Measurements from ENCODE around the gene OPCML. TPM values are rescaled to one million over a fixed set of nuclear protein-coding genes. Genes with fewer than 3 reads are reported as not detected.

Gene OPCML
- total RNA-seq, 1 experiment from 2014 or later = 0.94 TPM

GRCh38 chr11:132719684-132720083, 812.6 kb downstream of the OPCML start:
- Histone ChIP-seq H2BK5ac (ENCODE audit: insufficient read length, low read length) (no peak overlapping the region), H3K79me2 (ENCODE audit: insufficient read depth, low read length) (no peaks in the 10 kb centered on the region), H3K9me3 (ENCODE audit: control insufficient read depth, low read depth, low read length) (no peaks in the 10 kb centered on the region), H2BK20ac (ENCODE audit: low read depth, low read length, poor library complexity, severe bottlenecking) (no peak overlapping the region), H3K27me3 (ENCODE audit: insufficient read depth, low read length) (no peaks in the 10 kb centered on the region; the same call in 1 of the 2 replicates), H4K20me1 (ENCODE audit: control insufficient read depth, insufficient read depth, insufficient read length) (no peaks in the 10 kb centered on the region), H3K14ac (ENCODE audit: insufficient read depth, low read length) (no peak overlapping the region), H3K4me2 (ENCODE audit: insufficient read depth, insufficient read length, low read length) (no peak overlapping the region), H2BK120ac (ENCODE audit: low read depth, low read length, poor library complexity, severe bottlenecking) (no peak overlapping the region), H3K27ac (ENCODE audit: insufficient read length, low read depth, low read length) (no peak overlapping the region), H2BK15ac (ENCODE audit: low read depth, low read length) (no peak overlapping the region), H2AK5ac (ENCODE audit: insufficient read length, low read length) (no peak overlapping the region), H2AFZ (ENCODE audit: low read length) (no peak overlapping the region), H4K8ac (replicated peaks; ENCODE audit: insufficient read length, low read depth, low read length) (no peak overlapping the region), H4K91ac (ENCODE audit: insufficient read length, low read depth, low read length) (no peak overlapping the region), H3K4ac (ENCODE audit: low read depth, low read length) (no peak overlapping the region), H3K79me1 (ENCODE audit: insufficient read depth, low read depth, low read length, poor library complexity, severe bottlenecking) (no peaks in the 10 kb centered on the region), H3K56ac (ENCODE audit: insufficient read length, low read depth, low read length) (no peak overlapping the region), H3K23ac (ENCODE audit: insufficient read length, low read depth, low read length) (no peak overlapping the region), H3K4me1 (ENCODE audit: insufficient read depth, low read length) (no peaks in the 10 kb centered on the region; the same call in 1 of the 2 replicates), H4K5ac (ENCODE audit: insufficient read length, low read depth, low read length) (no peak overlapping the region), H2BK12ac (ENCODE audit: insufficient read length, low read depth, low read length) (no peak overlapping the region), H3T11ph (ENCODE audit: low read length) (no peak overlapping the region), H3K9ac (ENCODE audit: extremely low read depth, insufficient read length, low read length) (no peak overlapping the region), H3K18ac (ENCODE audit: insufficient read length, low read depth, low read length) (no peak overlapping the region), H3K23me2 (ENCODE audit: insufficient read length, low read depth, low read length, poor library complexity, severe bottlenecking) (no peaks in the 10 kb centered on the region)
- Mint-ChIP-seq H3K4me3 (no peak overlapping the region), H3K36me3 (ENCODE audit: insufficient read depth in 1 of 3, low read depth in 3 of 3) (peaks cover 4 to 7% (median 5%) of the 10 kb centered on the region in 3 experiments; a peak in 6 of 7 replicates), H3K9me3 (peaks cover 2 to 7% of the 10 kb centered on the region in 2 experiments; a peak in 4 of 5 replicates), H3K27ac (no peak overlapping the region), H3K4me1 (peaks cover 8 to 14% of the 10 kb centered on the region in 2 experiments), H3K27me3 (ENCODE audit: low read depth) (no peaks in the 10 kb centered on the region)
- TF ChIP-seq CTCF (conservative IDR thresholded peaks at IDR 0.05) = no peak
- WGBS (ENCODE audit: extremely low coverage, insufficient read length, low lambda C conversion rate) = no CpG with 5 or more reads among the region's 4 CpGs
- DNase-seq = no peak

Measured in H9 (cell line).